Lung (tissue), 12 donors: ENCODE data around the gene NPHP4. TPM values are rescaled to one million over a fixed set of nuclear protein-coding genes. Genes with fewer than 3 reads are reported as not detected.

Source experiments
- ATAC-seq: fragments of 200-7000 bp; cut with Tn5 transposase; one replicate; pipeline ENCODE4 v1.9.1; 2020; ENCODE audit warnings: moderate number of reproducible peaks; ENCODE audit not compliant: insufficient read depth, low FRiP score
- DNase-seq, 3 donors: peaks; one replicate each; pipeline ENCODE4 v3.0.0-alpha.2; 2013 to 2017
- H3K27ac ChIP-seq, 2 donors: one replicate each; pipeline ENCODE4 v1.5.1; 2013; ENCODE audit warnings: mild to moderate bottlenecking in 2 of 2, moderate library complexity in 2 of 2, control low read depth in 1 of 2, inconsistent platforms in 1 of 2, low read depth in 1 of 2, low read length in 1 of 2
- H3K27me3 ChIP-seq, 3 donors: one replicate each; pipeline ENCODE4 v1.5.1; 2013; ENCODE audit warnings: low read length in 2 of 3; ENCODE audit not compliant: control insufficient read depth in 3 of 3, insufficient read depth in 3 of 3
- H3K36me3 ChIP-seq, 4 donors: one replicate each; pipeline ENCODE4 v1.5.1; 2013; ENCODE audit warnings: low read length in 4 of 4, mild to moderate bottlenecking in 1 of 4, moderate library complexity in 1 of 4; ENCODE audit not compliant: control insufficient read depth in 4 of 4, insufficient read depth in 4 of 4
- H3K4me1 ChIP-seq, 5 donors: one replicate each; pipeline ENCODE4 v1.5.1; 2013; ENCODE audit warnings: low read length in 5 of 5, mild to moderate bottlenecking in 2 of 5, moderate library complexity in 1 of 5; ENCODE audit not compliant: control insufficient read depth in 5 of 5, insufficient read depth in 5 of 5
- H3K4me3 ChIP-seq: one replicate; pipeline ENCODE4 v1.5.1; 2013; ENCODE audit warnings: mild to moderate bottlenecking, control low read depth, moderate library complexity
- H3K9ac ChIP-seq, 2 donors: one replicate each; pipeline ENCODE4 v1.5.1; 2013; ENCODE audit warnings: low read length in 2 of 2, control low read depth in 1 of 2; ENCODE audit not compliant: insufficient read depth in 1 of 2
- H3K9me3 ChIP-seq, 4 donors: one replicate each; pipeline ENCODE4 v1.5.1; 2013; ENCODE audit warnings: low read length in 3 of 4, mild to moderate bottlenecking in 1 of 4, moderate library complexity in 1 of 4; ENCODE audit not compliant: control insufficient read depth in 4 of 4, insufficient read depth in 3 of 4
- CTCF ChIP-seq: IDR thresholded peaks from 2 replicates; pipeline ENCODE4 v1.5.1; 2012; ENCODE audit warnings: mild to moderate bottlenecking; ENCODE audit errors: control extremely low read depth, extremely low read depth
- WGBS, 2 donors: extraction: QIAGEN DNeasy Blood & Tissue Kit; methylation state at CpG; one replicate each; pipeline ENCODE4 v1.1.7; 2013; 5-methylcytosine and 5-hydroxymethylcytosine counted together
- polyA plus RNA-seq, 2 donors: library from polyadenylated mRNA; stranded (reverse); fragments of 200-250 nt; gene quantifications; one replicate each; pipeline ENCODE4 v1.2.1, GENCODE V29; 2013
- total RNA-seq, 2 donors: library from RNA; depleted of rRNA in 1 of 2; stranded (reverse); fragments of >200 nt in 1 of 2; gene quantifications; one replicate each; pipeline ENCODE4 v1.2.1, GENCODE V29; 2014 to 2021
- donor health status: control.
- donor health status: control.
- donor health status: Bipolar disorder and iron deficiency.
- donor health status: healthy.
- donor health status: DM: yes; HTN: yes; CAD: no.

The NPHP4 gene
- total and polyA plus RNA-seq, 4 donors, result 6.0 to 23.3 (median 11.1) TPM

- 96 to 97% methylated on average over 15 to 16 of the region's 16 CpGs for WGBS, 2 donors
- DNase-seq (no peak), ATAC-seq (no peak)
- no peak for TF ChIP-seq CTCF
- no peaks in the 10 kb centered on the region for H3K4me1 ChIP-seq
- H3K36me3 ChIP-seq, result peaks cover 0 to 32% (median 4%) of the 10 kb centered on the region in 4 donors
- no peak overlapping the region for H3K4me3 ChIP-seq
- H3K9me3 ChIP-seq, result no peaks in the 10 kb centered on the region
- no peaks in the 10 kb centered on the region for H3K27me3 ChIP-seq
- H3K9ac ChIP-seq, result no peak overlapping the region
- no peak overlapping the region for H3K27ac ChIP-seq
Observed at GRCh38 chr1:5865056-5865455, 127.2 kb downstream of the NPHP4 start.

DNA sequence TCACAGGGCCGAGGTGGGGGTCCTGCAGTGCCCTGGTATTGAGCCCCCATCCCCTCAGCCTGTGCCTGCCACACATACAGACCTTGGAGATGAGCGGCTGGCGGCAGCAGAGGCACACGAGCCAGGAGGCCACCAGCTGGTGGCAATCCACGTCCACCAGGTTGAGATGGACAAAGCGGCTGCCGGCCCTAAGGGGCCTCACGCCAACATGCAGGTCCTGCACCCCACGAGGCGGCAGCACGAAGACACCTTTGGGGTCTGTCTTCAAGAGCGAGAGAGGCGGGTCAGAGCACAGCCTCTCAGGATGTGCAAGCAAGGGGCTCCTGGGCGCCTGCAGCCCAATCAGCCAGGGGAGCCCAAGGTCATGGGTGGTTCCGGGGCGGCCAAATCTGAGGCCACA, 128.0 kb downstream of the NPHP4 start:
- WGBS, 2 donors, result 94 to 96% methylated on average over 16 of the region's 16 CpGs
- no peak overlapping the region for H3K4me3 ChIP-seq
- H3K4me1 ChIP-seq, result no peaks in the 10 kb centered on the region
- H3K9me3 ChIP-seq, result no peaks in the 10 kb centered on the region
- ATAC-seq (no peak), DNase-seq (no peak)
- no peaks in the 10 kb centered on the region for H3K27me3 ChIP-seq
- H3K9ac ChIP-seq, result no peak overlapping the region
- no peak for TF ChIP-seq CTCF
- no peak overlapping the region for H3K27ac ChIP-seq
- H3K36me3 ChIP-seq, result peaks cover 0 to 35% (median 4%) of the 10 kb centered on the region in 4 donors

- Histone ChIP-seq H3K4me3 (no peak overlapping the region), H3K36me3 (peaks cover 0 to 36% (median 4%) of the 10 kb centered on the region in 4 donors), H3K27ac (no peak overlapping the region), H3K9me3 (no peaks in the 10 kb centered on the region), H3K9ac (no peak overlapping the region), H3K4me1 (no peaks in the 10 kb centered on the region), H3K27me3 (no peaks in the 10 kb centered on the region)
- WGBS, 2 donors, result 95 to 96% methylated on average over 17 of the region's 17 CpGs
- no peak for ATAC-seq
- no peak for DNase-seq
- TF ChIP-seq CTCF, result no peak
Observed at GRCh38 chr1:5863238-5863637, 129.0 kb downstream of the NPHP4 start.
